T-helper 2 cell treated with Interferon-gamma antibody and Interleukin-4, amounts not matched to agents 5 μg/mL and 100 μg/mL, for 36 hours (primary cell): ENCODE data around the gene TUBB4A.

ENCODE experiments used
- DNase-seq: peaks from one replicate; pipeline ENCODE4 v3.0.0; 2021; ENCODE audit warnings: low spot score
- H3K27ac Mint-ChIP-seq: one replicate; pipeline ENCODE4 v1.8.0; 2021; ENCODE audit warnings: mild to moderate bottlenecking, mixed read lengths
- H3K27me3 Mint-ChIP-seq: one replicate; pipeline ENCODE4 v1.8.0; 2021; ENCODE audit warnings: low read depth, mixed read lengths
- H3K36me3 Mint-ChIP-seq: one replicate; pipeline ENCODE4 v1.8.0; 2021; ENCODE audit warnings: low read depth, mixed read lengths
- H3K4me1 Mint-ChIP-seq: one replicate; pipeline ENCODE4 v1.8.0; 2021; ENCODE audit warnings: low read depth, mixed read lengths
- H3K4me3 Mint-ChIP-seq: one replicate; pipeline ENCODE4 v1.8.0; 2022; ENCODE audit warnings: mild to moderate bottlenecking, moderate library complexity, mixed read lengths
- H3K9me3 Mint-ChIP-seq: one replicate; pipeline ENCODE4 v1.8.0; 2021; ENCODE audit warnings: mixed read lengths

Gene TUBB4A

DNA sequence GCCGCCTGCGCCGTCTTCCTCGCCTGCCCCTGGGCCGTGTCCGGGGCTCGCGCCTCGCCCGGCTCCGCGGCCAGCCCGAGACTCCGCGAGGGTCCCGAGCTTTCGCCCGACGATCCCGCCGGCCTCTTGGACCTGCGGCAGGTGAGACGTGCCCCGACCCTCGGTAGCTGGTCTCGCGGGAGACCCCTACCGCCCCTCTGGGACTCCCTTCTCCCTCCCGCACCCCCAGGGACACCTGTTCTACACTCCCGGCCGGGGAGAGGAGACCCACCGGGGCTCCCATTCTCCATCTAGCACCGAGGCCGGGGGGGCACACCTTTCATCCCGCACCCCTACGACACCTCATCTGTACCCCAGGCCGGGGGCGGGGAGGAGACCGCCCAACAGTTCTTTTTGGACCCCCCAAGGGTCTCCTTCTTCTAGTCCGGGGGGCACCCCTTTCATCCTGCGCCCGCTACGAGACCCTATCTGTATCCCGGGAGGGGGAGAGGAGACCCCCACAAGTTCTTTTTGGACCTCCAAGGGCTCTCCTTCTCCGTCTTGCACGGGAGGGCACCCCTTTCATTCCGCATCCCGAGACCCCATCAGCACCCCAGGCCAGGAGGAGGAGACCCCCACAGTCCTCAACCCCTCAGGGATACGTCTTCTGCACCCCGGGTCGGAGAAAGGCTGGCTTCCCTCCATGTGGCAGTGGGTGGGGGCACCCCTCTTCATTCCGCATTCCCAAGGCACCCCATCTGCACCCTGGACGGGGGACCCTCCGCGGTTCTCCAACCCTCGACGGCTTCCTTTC, 29.2 kb upstream of the TUBB4A start:
- Mint-ChIP-seq H3K27me3 (peaks cover 41% of the 10 kb centered on the region), H3K4me1 (peaks cover 36% of the 10 kb centered on the region), H3K4me3 (peak overlapping the region; percentile 53), H3K36me3 (peaks cover 6% of the 10 kb centered on the region), H3K27ac (no peak overlapping the region), H3K9me3 (no peaks in the 10 kb centered on the region)
- no peak for DNase-seq

DNA sequence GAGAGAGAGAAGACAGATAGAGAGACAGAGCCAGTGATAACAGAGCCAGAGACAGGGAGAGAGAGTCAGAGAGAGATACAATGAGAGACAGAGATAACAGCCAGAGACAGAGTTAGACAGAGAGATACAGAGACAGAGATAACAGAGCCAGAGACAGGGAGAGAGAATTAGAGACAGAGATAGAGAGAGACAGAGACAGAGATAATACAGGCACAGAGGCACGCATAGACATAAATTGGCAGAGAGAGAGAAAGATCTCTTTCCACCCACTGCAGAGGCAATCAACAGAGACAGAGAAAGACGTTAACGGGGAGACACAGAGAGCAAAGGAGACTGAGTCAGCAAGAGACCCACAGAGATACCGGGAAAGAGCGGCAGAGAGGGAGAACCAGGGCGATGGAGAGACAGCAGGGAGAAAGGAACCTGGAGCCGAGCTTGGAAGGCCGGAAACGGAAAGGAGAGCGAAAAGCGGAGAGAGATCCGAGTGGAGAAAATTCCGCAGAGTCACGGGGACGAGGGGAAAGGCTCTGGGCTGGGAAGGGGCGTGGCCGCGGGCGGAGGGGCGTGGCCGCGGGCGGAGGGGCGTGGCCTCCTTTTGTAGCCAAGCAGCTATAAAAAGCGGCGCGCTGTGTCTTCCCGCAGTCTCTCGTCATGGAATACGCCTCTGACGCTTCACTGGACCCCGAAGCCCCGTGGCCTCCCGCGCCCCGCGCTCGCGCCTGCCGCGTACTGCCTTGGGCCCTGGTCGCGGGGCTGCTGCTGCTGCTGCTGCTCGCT, 28.5 kb upstream of the TUBB4A start, which contains the start of gene TNFSF9:
TNFSF9 (plus strand) TSS at position 641 of the 777 bp plus-strand sequence; CDS start at position 652, 11 bp downstream.
- Mint-ChIP-seq H3K27me3 (peaks cover 41% of the 10 kb centered on the region), H3K4me1 (peaks cover 29% of the 10 kb centered on the region), H3K9me3 (no peaks in the 10 kb centered on the region), H3K27ac (peak within 1 kb of the TSS; percentile 35), H3K4me3 (peak within 1 kb of the TSS; percentile 83), H3K36me3 (no peaks in the 10 kb centered on the region)
- DNase-seq: peak; percentile 86

DNA sequence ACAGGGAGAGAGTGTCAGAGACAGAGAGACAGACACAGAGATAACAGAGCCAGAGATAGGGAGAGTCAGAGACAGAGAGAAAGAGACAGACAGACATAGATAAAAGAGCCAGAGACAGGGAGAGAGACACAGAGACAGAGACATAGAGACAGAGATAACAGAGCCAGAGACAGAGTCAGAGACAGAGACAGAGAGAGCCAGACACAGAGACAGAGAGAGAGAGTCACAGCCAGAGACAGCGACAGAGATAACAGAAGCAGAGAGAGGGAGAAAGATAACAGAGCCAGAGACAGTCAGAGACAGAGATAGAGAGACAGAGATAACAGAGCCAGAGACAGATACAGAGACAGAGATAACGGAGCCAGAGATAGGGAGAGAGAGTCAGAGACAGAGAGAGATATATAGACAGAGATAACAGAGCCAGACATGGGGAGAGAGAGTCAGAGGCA, 27.9 kb upstream of the TUBB4A start:
- H3K4me1 Mint-ChIP-seq: peaks cover 28% of the 10 kb centered on the region
- no peaks in the 10 kb centered on the region for H3K9me3 Mint-ChIP-seq
- peak overlapping the region; percentile 83 for H3K4me3 Mint-ChIP-seq
- peaks cover 41% of the 10 kb centered on the region for H3K27me3 Mint-ChIP-seq
- H3K36me3 Mint-ChIP-seq: no peaks in the 10 kb centered on the region
- DNase-seq: no peak
- peak overlapping the region; percentile 13 for H3K27ac Mint-ChIP-seq

- H3K4me3 Mint-ChIP-seq: peak overlapping the region; percentile 83
- DNase-seq: no peak
- no peaks in the 10 kb centered on the region for H3K36me3 Mint-ChIP-seq
- peaks cover 28% of the 10 kb centered on the region for H3K4me1 Mint-ChIP-seq
- H3K27me3 Mint-ChIP-seq: peaks cover 41% of the 10 kb centered on the region
- H3K9me3 Mint-ChIP-seq: no peaks in the 10 kb centered on the region
- peak overlapping the region; percentile 1 for H3K27ac Mint-ChIP-seq
Observed at GRCh38 chr19:6529351-6529750, 27.2 kb upstream of the TUBB4A start.

GRCh38 chr19:6528544-6529121, 26.5 kb upstream of the TUBB4A start:
- no peaks in the 10 kb centered on the region for H3K9me3 Mint-ChIP-seq
- no peaks in the 10 kb centered on the region for H3K36me3 Mint-ChIP-seq
- peaks cover 36% of the 10 kb centered on the region for H3K27me3 Mint-ChIP-seq
- no peak for DNase-seq
- H3K27ac Mint-ChIP-seq: no peak overlapping the region
- H3K4me1 Mint-ChIP-seq: peaks cover 24% of the 10 kb centered on the region
- H3K4me3 Mint-ChIP-seq: no peak overlapping the region

GRCh38 chr19:6527893-6528543, 25.9 kb upstream of the TUBB4A start:
- H3K9me3 Mint-ChIP-seq: no peaks in the 10 kb centered on the region
- no peak for DNase-seq
- no peak overlapping the region for H3K4me3 Mint-ChIP-seq
- H3K27me3 Mint-ChIP-seq: peaks cover 36% of the 10 kb centered on the region
- no peak overlapping the region for H3K27ac Mint-ChIP-seq
- H3K36me3 Mint-ChIP-seq: no peaks in the 10 kb centered on the region
- H3K4me1 Mint-ChIP-seq: peaks cover 24% of the 10 kb centered on the region

GRCh38 chr19:6524311-6524710, 22.2 kb upstream of the TUBB4A start:
- Mint-ChIP-seq H3K4me3 (no peak overlapping the region), H3K27me3 (peaks cover 4% of the 10 kb centered on the region), H3K27ac (no peak overlapping the region), H3K4me1 (peaks cover 10% of the 10 kb centered on the region), H3K36me3 (no peaks in the 10 kb centered on the region), H3K9me3 (no peaks in the 10 kb centered on the region)
- no peak for DNase-seq

- peaks cover 20% of the 10 kb centered on the region for H3K4me1 Mint-ChIP-seq
- no peak overlapping the region for H3K27ac Mint-ChIP-seq
- no peak for DNase-seq
- H3K9me3 Mint-ChIP-seq: no peaks in the 10 kb centered on the region
- H3K27me3 Mint-ChIP-seq: peaks cover under 1% of the 10 kb centered on the region
- no peak overlapping the region for H3K4me3 Mint-ChIP-seq
- H3K36me3 Mint-ChIP-seq: no peaks in the 10 kb centered on the region
Observed at GRCh38 chr19:6522712-6523111, 20.6 kb upstream of the TUBB4A start.

GRCh38 chr19:6521718-6522646, 19.9 kb upstream of the TUBB4A start:
- peak; percentile 29 for DNase-seq
- Mint-ChIP-seq H3K4me3 (no peak overlapping the region), H3K27ac (no peak overlapping the region), H3K9me3 (no peaks in the 10 kb centered on the region), H3K27me3 (no peaks in the 10 kb centered on the region), H3K36me3 (no peaks in the 10 kb centered on the region), H3K4me1 (peaks cover 26% of the 10 kb centered on the region)

DNA sequence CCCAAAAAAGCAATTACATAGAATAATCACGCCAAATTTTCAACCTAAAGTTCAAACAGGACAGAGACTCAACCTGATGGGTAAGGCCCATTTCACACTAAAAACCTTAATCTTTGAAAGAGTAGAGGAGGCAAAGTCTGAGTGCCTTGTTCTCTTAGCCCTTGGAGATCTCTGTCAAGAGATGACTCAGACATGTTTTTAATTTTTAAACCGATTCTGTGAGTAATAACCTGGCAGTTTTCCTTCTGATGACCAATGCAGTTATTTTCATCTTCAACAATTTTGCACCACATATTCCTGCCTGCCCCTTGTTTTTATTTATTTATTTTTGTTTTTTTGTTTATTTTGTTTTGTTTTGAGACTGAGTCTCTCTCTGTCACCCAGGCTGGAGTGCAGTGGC, 17.2 kb upstream of the TUBB4A start:
- Mint-ChIP-seq H3K27me3 (no peaks in the 10 kb centered on the region), H3K9me3 (no peaks in the 10 kb centered on the region), H3K27ac (peak overlapping the region; percentile 77), H3K36me3 (no peaks in the 10 kb centered on the region), H3K4me3 (peak overlapping the region; percentile 47), H3K4me1 (peaks cover 35% of the 10 kb centered on the region)
- DNase-seq: no peak

DNA sequence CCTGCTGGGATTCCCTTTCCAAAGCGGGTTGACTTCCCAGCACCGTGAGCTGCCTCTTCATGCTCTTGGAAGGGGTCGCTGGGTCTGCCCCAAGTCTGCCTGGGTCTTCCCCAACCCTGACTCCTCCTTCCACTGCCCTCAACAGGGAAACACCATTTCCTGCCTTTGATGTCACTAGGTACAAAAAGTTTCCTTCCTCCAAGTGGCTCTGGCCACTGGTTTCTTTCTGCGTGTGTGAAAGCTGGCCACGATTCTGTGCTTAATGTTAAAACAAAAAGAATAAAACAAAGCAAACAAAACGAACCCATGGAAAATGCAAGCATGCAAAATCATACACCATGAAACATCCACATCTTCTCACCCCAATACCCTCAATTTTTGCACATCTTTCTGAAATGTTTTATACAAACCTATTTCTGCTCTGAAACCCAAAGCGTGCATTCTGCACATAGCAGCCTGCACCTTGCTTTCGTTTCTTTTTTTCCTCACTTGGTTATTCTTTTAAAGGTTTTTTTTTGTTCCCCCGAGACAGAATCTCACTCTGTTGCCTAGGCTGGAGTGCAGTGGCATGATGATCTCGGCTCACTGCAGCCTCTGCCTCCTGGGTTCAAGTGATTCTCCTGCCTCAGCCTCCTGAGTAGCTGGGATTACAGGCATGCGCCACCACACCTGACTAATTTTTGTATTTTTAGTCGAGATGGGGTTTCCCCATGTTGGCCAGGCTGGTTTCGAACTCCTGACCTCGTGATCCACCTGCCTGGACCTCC, 16.2 kb upstream of the TUBB4A start:
- H3K36me3 Mint-ChIP-seq: no peaks in the 10 kb centered on the region
- H3K27ac Mint-ChIP-seq: peak overlapping the region; percentile 58
- peaks cover 35% of the 10 kb centered on the region for H3K4me1 Mint-ChIP-seq
- peak overlapping the region; percentile 69 for H3K4me3 Mint-ChIP-seq
- no peaks in the 10 kb centered on the region for H3K27me3 Mint-ChIP-seq
- DNase-seq: peak; percentile 65
- no peaks in the 10 kb centered on the region for H3K9me3 Mint-ChIP-seq

- Mint-ChIP-seq H3K27ac (peak overlapping the region; percentile 94), H3K4me1 (peaks cover 31% of the 10 kb centered on the region), H3K9me3 (no peaks in the 10 kb centered on the region), H3K27me3 (no peaks in the 10 kb centered on the region), H3K4me3 (peak overlapping the region; percentile 95), H3K36me3 (no peaks in the 10 kb centered on the region)
- DNase-seq: peak; percentile 90
Observed at GRCh38 chr19:6516659-6517291, 14.7 kb upstream of the TUBB4A start.
